ENCODE measurements around the gene MIPEP.

MIPEP gene

DNA sequence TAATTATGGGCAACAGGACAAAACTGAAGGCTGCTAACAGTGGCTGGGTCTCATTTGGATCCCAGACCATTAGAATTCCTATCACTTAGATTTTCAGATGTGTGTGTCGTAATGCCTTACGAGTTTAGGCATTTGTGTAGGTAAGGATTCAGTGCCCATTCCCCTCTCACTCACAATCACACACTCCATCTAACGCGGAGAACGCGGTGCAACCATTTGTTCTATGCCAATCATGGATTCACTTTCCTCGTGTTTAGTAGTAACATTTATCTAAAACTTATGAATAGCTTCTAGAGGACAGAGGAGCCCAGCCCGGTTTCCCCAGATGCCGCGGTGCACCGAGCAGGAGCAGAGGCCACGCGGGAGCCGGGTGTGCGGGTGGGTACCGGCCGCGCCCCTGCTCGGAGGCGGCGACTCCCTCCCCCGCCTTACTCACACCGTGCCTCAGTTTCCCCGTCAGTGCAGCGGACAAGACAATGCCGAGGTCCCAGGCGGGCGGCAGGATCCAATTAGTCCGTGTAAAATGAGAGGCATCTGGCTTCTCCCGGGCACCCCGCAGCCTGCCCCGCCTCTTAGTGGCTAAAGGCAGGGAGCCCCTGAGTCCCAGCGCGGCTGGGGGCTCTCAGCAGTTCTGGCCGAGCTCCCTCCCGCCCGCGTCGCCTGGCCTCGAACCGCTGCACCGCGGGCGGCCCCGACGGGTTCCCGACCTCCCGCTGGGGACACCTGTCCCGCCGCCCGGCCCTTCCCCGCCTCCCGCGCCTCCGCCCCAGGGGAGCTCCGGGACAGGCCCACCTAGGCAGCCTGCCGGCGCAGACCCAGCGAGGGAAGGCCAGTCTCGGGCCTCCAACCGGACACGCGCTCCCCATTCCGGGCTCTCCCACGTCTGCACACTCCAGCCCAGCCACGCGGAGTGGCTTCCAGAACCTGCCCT is 14.0 kb upstream of the MIPEP start:
- H3K23ac ChIP-seq (ENCODE audit: low read length) = no peak overlapping the region
- no peaks in the 10 kb centered on the region for H3K36me3 ChIP-seq (ENCODE audit: control insufficient read depth in 1 of 2, insufficient read depth in 2 of 2, low read length in 2 of 2)
- H3K79me1 ChIP-seq (ENCODE audit: low read length) = no peaks in the 10 kb centered on the region
- H3K4me1 ChIP-seq (ENCODE audit: control insufficient read depth in 1 of 2, insufficient read depth in 2 of 2, low read length in 2 of 2) = no peaks in the 10 kb centered on the region
- H2BK12ac ChIP-seq (ENCODE audit: low read length) = no peak overlapping the region
- H3K27ac ChIP-seq (ENCODE audit: low read depth, low read length) = no peak overlapping the region
- H2AFZ ChIP-seq (ENCODE audit: insufficient read depth, low read length, poor library complexity) = no peak overlapping the region
- no peak overlapping the region for H3K4me3 ChIP-seq (ENCODE audit: low read depth, low read length)
- H3K27me3 ChIP-seq (ENCODE audit: insufficient read depth, low read length) = no peaks in the 10 kb centered on the region
- no peak overlapping the region for H4K8ac ChIP-seq (ENCODE audit: low read depth, low read length)
- no peak overlapping the region for H3K18ac ChIP-seq (ENCODE audit: low read length)
- no peak overlapping the region for H3K9ac ChIP-seq (ENCODE audit: low read length)
- no peaks in the 10 kb centered on the region for H3K79me2 ChIP-seq (ENCODE audit: control insufficient read depth, insufficient read depth, low read length, poor library complexity)
- peak in 1 of 2 donors; percentile 50 for DNase-seq
- no CpG with 5 or more reads among the region's 67 CpGs for WGBS (ENCODE audit: extremely low coverage, insufficient coverage, insufficient read length)
- H2BK120ac ChIP-seq (ENCODE audit: insufficient read depth, low read length, poor library complexity) = no peak overlapping the region
- H3K4me2 ChIP-seq (ENCODE audit: low read length) = peak overlapping the region; percentile 38
- H4K12ac ChIP-seq (ENCODE audit: low read depth, low read length) = no peak overlapping the region
- H4K91ac ChIP-seq (ENCODE audit: low read depth, low read length) = no peak overlapping the region
- no peak overlapping the region for H3K14ac ChIP-seq (ENCODE audit: low read length)
- H2BK5ac ChIP-seq (ENCODE audit: low read depth, low read length, poor library complexity) = no peak overlapping the region
- no peak overlapping the region for H3K4ac ChIP-seq (ENCODE audit: low read depth, low read length)
- H2AK5ac ChIP-seq (ENCODE audit: low read length) = no peak overlapping the region
- H3K9me3 ChIP-seq (ENCODE audit: insufficient read depth, low read depth, low read length) = no peaks in the 10 kb centered on the region

DNA sequence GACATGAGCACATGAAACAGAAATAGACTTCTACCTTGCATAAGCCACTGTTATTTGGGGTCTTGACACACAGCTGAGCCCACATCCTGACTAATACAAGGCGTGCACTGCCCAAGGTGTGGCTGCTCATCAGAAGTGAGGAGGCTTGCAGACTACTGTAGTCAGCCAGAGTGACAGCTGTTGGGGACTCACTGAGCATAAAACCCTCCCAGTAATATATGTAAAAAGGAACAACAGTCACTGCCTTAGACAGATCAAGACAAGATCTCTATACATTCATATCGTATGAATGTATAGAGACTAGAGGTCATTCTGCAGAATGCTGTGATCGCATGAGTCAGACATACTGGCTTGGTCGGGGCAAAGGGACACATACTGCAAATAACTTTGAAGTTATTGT is 12.2 kb upstream of the MIPEP start:
- Histone ChIP-seq H4K12ac (ENCODE audit: low read depth, low read length) (no peak overlapping the region), H3K14ac (ENCODE audit: low read length) (no peak overlapping the region), H3K27me3 (ENCODE audit: insufficient read depth, low read length) (no peaks in the 10 kb centered on the region), H3K79me2 (ENCODE audit: control insufficient read depth, insufficient read depth, low read length, poor library complexity) (no peaks in the 10 kb centered on the region), H2AFZ (ENCODE audit: insufficient read depth, low read length, poor library complexity) (no peak overlapping the region), H2AK5ac (ENCODE audit: low read length) (no peak overlapping the region), H3K23ac (ENCODE audit: low read length) (no peak overlapping the region), H4K8ac (ENCODE audit: low read depth, low read length) (no peak overlapping the region), H3K4ac (ENCODE audit: low read depth, low read length) (no peak overlapping the region), H3K4me2 (ENCODE audit: low read length) (no peak overlapping the region), H3K27ac (ENCODE audit: low read depth, low read length) (no peak overlapping the region), H3K9ac (ENCODE audit: low read length) (no peak overlapping the region), H3K9me3 (ENCODE audit: insufficient read depth, low read depth, low read length) (no peaks in the 10 kb centered on the region), H3K79me1 (ENCODE audit: low read length) (no peaks in the 10 kb centered on the region), H2BK12ac (ENCODE audit: low read length) (no peak overlapping the region), H4K91ac (ENCODE audit: low read depth, low read length) (no peak overlapping the region), H3K4me1 (ENCODE audit: control insufficient read depth in 1 of 2, insufficient read depth in 2 of 2, low read length in 2 of 2) (no peaks in the 10 kb centered on the region), H3K36me3 (ENCODE audit: control insufficient read depth in 1 of 2, insufficient read depth in 2 of 2, low read length in 2 of 2) (no peaks in the 10 kb centered on the region), H2BK120ac (ENCODE audit: insufficient read depth, low read length, poor library complexity) (no peak overlapping the region), H3K18ac (ENCODE audit: low read length) (no peak overlapping the region), H2BK5ac (ENCODE audit: low read depth, low read length, poor library complexity) (no peak overlapping the region), H3K4me3 (ENCODE audit: low read depth, low read length) (no peak overlapping the region)
- WGBS (ENCODE audit: extremely low coverage, insufficient coverage, insufficient read length) = no CpG with 5 or more reads among the region's 4 CpGs
- peak; percentile 58 to 74 for DNase-seq

DNA sequence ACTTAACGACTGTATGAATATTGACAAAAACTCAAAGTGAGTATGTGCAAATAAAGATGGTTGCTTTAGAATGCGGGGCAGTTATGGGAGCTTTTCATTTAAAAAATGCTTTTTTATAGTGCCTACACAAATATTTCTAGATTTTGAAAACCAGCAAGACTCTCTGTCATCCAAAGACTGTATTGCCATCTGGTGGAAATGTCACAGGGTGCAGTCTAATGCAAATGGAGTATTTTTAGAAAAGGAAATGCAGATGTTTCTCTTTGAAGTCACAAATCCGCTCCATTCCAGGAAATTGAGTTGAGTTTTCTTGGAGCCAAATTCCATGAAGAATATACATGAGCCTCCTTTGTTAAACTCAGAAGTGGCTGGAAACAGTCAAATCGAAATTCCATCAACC is 10.4 kb upstream of the MIPEP start:
- Histone ChIP-seq H3K79me2 (ENCODE audit: control insufficient read depth, insufficient read depth, low read length, poor library complexity) (no peaks in the 10 kb centered on the region), H3K27ac (ENCODE audit: low read depth, low read length) (no peak overlapping the region), H3K27me3 (ENCODE audit: insufficient read depth, low read length) (no peaks in the 10 kb centered on the region), H2BK12ac (ENCODE audit: low read length) (no peak overlapping the region), H3K79me1 (ENCODE audit: low read length) (no peaks in the 10 kb centered on the region), H2AK5ac (ENCODE audit: low read length) (no peak overlapping the region), H3K23ac (ENCODE audit: low read length) (no peak overlapping the region), H4K8ac (ENCODE audit: low read depth, low read length) (no peak overlapping the region), H2AFZ (ENCODE audit: insufficient read depth, low read length, poor library complexity) (no peak overlapping the region), H3K14ac (ENCODE audit: low read length) (no peak overlapping the region), H3K4me3 (ENCODE audit: low read depth, low read length) (no peak overlapping the region), H3K4me1 (ENCODE audit: control insufficient read depth in 1 of 2, insufficient read depth in 2 of 2, low read length in 2 of 2) (no peaks in the 10 kb centered on the region), H2BK5ac (ENCODE audit: low read depth, low read length, poor library complexity) (no peak overlapping the region), H3K4me2 (ENCODE audit: low read length) (no peak overlapping the region), H3K4ac (ENCODE audit: low read depth, low read length) (no peak overlapping the region), H2BK120ac (ENCODE audit: insufficient read depth, low read length, poor library complexity) (no peak overlapping the region), H3K18ac (ENCODE audit: low read length) (no peak overlapping the region), H4K12ac (ENCODE audit: low read depth, low read length) (no peak overlapping the region), H3K36me3 (ENCODE audit: control insufficient read depth in 1 of 2, insufficient read depth in 2 of 2, low read length in 2 of 2) (no peaks in the 10 kb centered on the region), H3K9me3 (ENCODE audit: insufficient read depth, low read depth, low read length) (no peaks in the 10 kb centered on the region), H3K9ac (ENCODE audit: low read length) (no peak overlapping the region), H4K91ac (ENCODE audit: low read depth, low read length) (no peak overlapping the region)
- no CpG with 5 or more reads among the region's 4 CpGs for WGBS (ENCODE audit: extremely low coverage, insufficient coverage, insufficient read length)
- DNase-seq = peak in 1 of 2 donors; percentile 64

DNA sequence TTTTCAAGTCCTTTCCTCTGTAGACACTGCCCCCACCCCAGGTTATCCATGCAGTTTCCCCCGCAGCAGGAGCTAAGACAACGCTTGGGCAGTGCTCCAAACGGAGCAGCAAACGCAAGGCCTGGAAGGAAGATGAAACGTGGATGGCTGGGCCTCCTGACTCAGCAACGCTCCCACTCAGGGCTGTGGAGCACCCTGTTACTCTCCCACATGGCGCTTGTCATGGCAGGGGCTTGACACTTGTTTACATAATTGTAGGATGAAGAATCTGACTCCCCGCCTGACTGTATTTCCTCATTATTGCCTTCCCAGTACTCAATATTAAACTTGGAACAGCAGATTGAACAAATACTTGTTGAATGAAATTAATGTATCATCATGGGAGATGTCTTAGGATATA is 8.9 kb upstream of the MIPEP start:
- no CpG with 5 or more reads among the region's 8 CpGs for WGBS (ENCODE audit: extremely low coverage, insufficient coverage, insufficient read length)
- no peak overlapping the region for H3K23ac ChIP-seq (ENCODE audit: low read length)
- no peak overlapping the region for H4K8ac ChIP-seq (ENCODE audit: low read depth, low read length)
- H2AK5ac ChIP-seq (ENCODE audit: low read length) = no peak overlapping the region
- H3K36me3 ChIP-seq (ENCODE audit: control insufficient read depth in 1 of 2, insufficient read depth in 2 of 2, low read length in 2 of 2) = no peaks in the 10 kb centered on the region
- no peak overlapping the region for H4K12ac ChIP-seq (ENCODE audit: low read depth, low read length)
- H3K79me2 ChIP-seq (ENCODE audit: control insufficient read depth, insufficient read depth, low read length, poor library complexity) = no peaks in the 10 kb centered on the region
- no peak overlapping the region for H3K18ac ChIP-seq (ENCODE audit: low read length)
- no peaks in the 10 kb centered on the region for H3K9me3 ChIP-seq (ENCODE audit: insufficient read depth, low read depth, low read length)
- H2BK12ac ChIP-seq (ENCODE audit: low read length) = no peak overlapping the region
- no peak for DNase-seq
- no peak overlapping the region for H2BK5ac ChIP-seq (ENCODE audit: low read depth, low read length, poor library complexity)
- H3K9ac ChIP-seq (ENCODE audit: low read length) = no peak overlapping the region
- no peak overlapping the region for H3K14ac ChIP-seq (ENCODE audit: low read length)
- H2AFZ ChIP-seq (ENCODE audit: insufficient read depth, low read length, poor library complexity) = no peak overlapping the region
- no peak overlapping the region for H4K91ac ChIP-seq (ENCODE audit: low read depth, low read length)
- no peaks in the 10 kb centered on the region for H3K79me1 ChIP-seq (ENCODE audit: low read length)
- H3K27ac ChIP-seq (ENCODE audit: low read depth, low read length) = no peak overlapping the region
- H3K4me1 ChIP-seq (ENCODE audit: control insufficient read depth in 1 of 2, insufficient read depth in 2 of 2, low read length in 2 of 2) = no peaks in the 10 kb centered on the region
- no peak overlapping the region for H3K4me2 ChIP-seq (ENCODE audit: low read length)
- H3K4ac ChIP-seq (ENCODE audit: low read depth, low read length) = no peak overlapping the region
- no peak overlapping the region for H2BK120ac ChIP-seq (ENCODE audit: insufficient read depth, low read length, poor library complexity)
- no peak overlapping the region for H3K4me3 ChIP-seq (ENCODE audit: low read depth, low read length)
- H3K27me3 ChIP-seq (ENCODE audit: insufficient read depth, low read length) = no peaks in the 10 kb centered on the region

Measured in trophoblast cell (in vitro differentiated cells and primary cell).